Activated CD4-positive, alpha-beta T cell treated with anti-CD3 and anti-CD28 coated beads, Interleukin-2, amount 10 ng/mL, durations not matched to agents 7 days and 5 days (primary cell): ENCODE results near the gene VEGFA. TPM values are rescaled to one million over a fixed set of nuclear protein-coding genes. Genes with fewer than 3 reads are reported as not detected.

Experiments
- CTCF ChIA-PET: fragments of 350-600 bp; sonication (Branson Sonifier 250); formaldehyde crosslinking; loops from one replicate; lab custom pipeline; 2021; ENCODE audit warnings: antibody characterized with exemption; lab: Charles Lee
- POLR2A ChIA-PET: fragments of 350-600 bp; sonication (Branson Sonifier 250); formaldehyde crosslinking; loops from one replicate; lab custom pipeline; 2021; ENCODE audit warnings: antibody characterized with exemption; lab: Charles Lee
- DNase-seq: peaks from one replicate; pipeline ENCODE4 v3.0.0-alpha.2; 2020
- H3K27ac Mint-ChIP-seq: one replicate; pipeline ENCODE4 v1.8.0; 2021; ENCODE audit warnings: mild to moderate bottlenecking, moderate library complexity, mixed read lengths
- H3K27me3 Mint-ChIP-seq: one replicate; pipeline ENCODE4 v1.8.0; 2021; ENCODE audit warnings: mixed read lengths
- H3K36me3 Mint-ChIP-seq: one replicate; pipeline ENCODE4 v1.8.0; 2021; ENCODE audit warnings: low read depth, mixed read lengths
- H3K4me1 Mint-ChIP-seq: one replicate; pipeline ENCODE4 v1.8.0; 2021; ENCODE audit warnings: mixed read lengths
- H3K4me3 Mint-ChIP-seq: one replicate; pipeline ENCODE4 v1.8.0; 2021; ENCODE audit warnings: mild to moderate bottlenecking, moderate library complexity, mixed read lengths
- H3K9me3 Mint-ChIP-seq: one replicate; pipeline ENCODE4 v1.8.0; 2021; ENCODE audit warnings: mixed read lengths
- total RNA-seq, 2 experiments: library from RNA; stranded (reverse); gene quantifications; one replicate each; pipeline ENCODE4 v1.2.3, GENCODE V29; 2021

VEGFA gene
- total RNA-seq, 2 experiments from 2014 or later: 23.7 to 25.8 TPM

GRCh38 chr6:43771858-43772680 is 2.1 kb downstream of the VEGFA start:
- POLR2A ChIA-PET: no interaction called here
- H3K27ac Mint-ChIP-seq: peak overlapping the region; percentile 85
- CTCF ChIA-PET: interaction anchor here (0.9 to 3.2 kb wide), 7 partner anchors 10 to 303 kb away, joined by 3 to 15 read pairs (median 5); no protein-coding TSS in a partner anchor
- H3K36me3 Mint-ChIP-seq: peaks cover 3% of the 10 kb centered on the region
- H3K4me3 Mint-ChIP-seq: peak overlapping the region; percentile 88
- no peaks in the 10 kb centered on the region for H3K9me3 Mint-ChIP-seq
- no peaks in the 10 kb centered on the region for H3K27me3 Mint-ChIP-seq
- peak; percentile 57 for DNase-seq
- H3K4me1 Mint-ChIP-seq: peaks cover 48% of the 10 kb centered on the region

GRCh38 chr6:43772681-43773049 is 2.7 kb downstream of the VEGFA start:
- H3K36me3 Mint-ChIP-seq: peaks cover 3% of the 10 kb centered on the region
- peaks cover 48% of the 10 kb centered on the region for H3K4me1 Mint-ChIP-seq
- H3K27me3 Mint-ChIP-seq: no peaks in the 10 kb centered on the region
- no peak for DNase-seq
- POLR2A ChIA-PET: no interaction called here
- H3K27ac Mint-ChIP-seq: peak overlapping the region; percentile 85
- CTCF ChIA-PET: interaction anchor here (0.9 to 3.5 kb wide), 10 partner anchors 8 to 302 kb away, joined by 3 to 15 read pairs (median 6); no protein-coding TSS in a partner anchor
- peak overlapping the region; percentile 83 for H3K4me3 Mint-ChIP-seq
- H3K9me3 Mint-ChIP-seq: no peaks in the 10 kb centered on the region

- Mint-ChIP-seq H3K27ac (peak overlapping the region; percentile 7), H3K36me3 (peaks cover 3% of the 10 kb centered on the region), H3K9me3 (no peaks in the 10 kb centered on the region), H3K4me1 (peaks cover 48% of the 10 kb centered on the region), H3K27me3 (no peaks in the 10 kb centered on the region), H3K4me3 (peak overlapping the region; percentile 83)
- POLR2A ChIA-PET: no interaction called here
- DNase-seq: peak; percentile 55
- CTCF ChIA-PET: interaction anchor here (0.7 to 3.5 kb wide), 17 partner anchors 9 to 306 kb away, joined by 3 to 15 read pairs (median 5); no protein-coding TSS in a partner anchor
These were observed 3.3 kb downstream of the VEGFA start for GRCh38 chr6:43773050-43773979.

DNA sequence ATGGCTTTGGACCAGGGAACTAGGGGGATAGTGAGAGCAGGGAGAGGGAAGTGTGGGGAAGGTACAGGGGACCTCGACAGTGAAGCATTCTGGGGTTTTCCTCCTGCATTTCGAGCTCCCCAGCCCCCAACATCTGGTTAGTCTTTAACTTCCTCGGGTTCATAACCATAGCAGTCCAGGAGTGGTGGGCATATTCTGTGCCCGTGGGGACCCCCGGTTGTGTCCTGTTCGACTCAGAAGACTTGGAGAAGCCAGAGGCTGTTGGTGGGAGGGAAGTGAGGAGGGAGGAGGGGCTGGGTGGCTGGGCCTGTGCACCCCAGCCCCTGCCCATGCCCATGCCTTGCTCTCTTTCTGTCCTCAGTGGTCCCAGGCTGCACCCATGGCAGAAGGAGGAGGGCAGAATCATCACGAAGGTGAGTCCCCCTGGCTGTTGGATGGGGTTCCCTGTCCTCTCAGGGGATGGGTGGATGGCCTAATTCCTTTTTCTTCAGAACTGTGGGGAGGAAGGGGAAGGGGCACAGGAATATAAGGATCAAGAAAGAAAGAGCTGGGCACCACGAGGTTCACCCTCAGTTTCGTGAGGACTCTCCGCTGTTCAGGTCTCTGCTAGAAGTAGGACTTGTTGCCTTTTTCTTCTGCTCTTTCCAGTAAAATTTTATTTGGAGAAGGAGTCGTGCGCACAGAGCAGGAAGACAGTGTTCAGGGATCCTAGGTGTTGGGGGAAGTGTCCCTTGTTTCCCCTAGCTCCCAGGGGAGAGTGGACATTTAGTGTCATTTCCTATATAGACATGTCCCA is 4.2 kb downstream of the VEGFA start:
- Mint-ChIP-seq H3K36me3 (peaks cover 3% of the 10 kb centered on the region), H3K27me3 (no peaks in the 10 kb centered on the region), H3K4me3 (no peak overlapping the region), H3K27ac (no peak overlapping the region), H3K4me1 (peaks cover 48% of the 10 kb centered on the region), H3K9me3 (no peaks in the 10 kb centered on the region)
- no peak for DNase-seq
- ChIA-PET CTCF (interaction anchor here (0.6 to 3.5 kb wide), 30 partner anchors 9 to 1214 kb away, joined by 3 to 15 read pairs (median 4); no protein-coding TSS in a partner anchor), POLR2A (interaction anchor here (1.0 kb wide), 1 partner anchor 106 kb away, joined by 3 read pairs; no protein-coding TSS in a partner anchor)

GRCh38 chr6:43774776-43775534 is 4.9 kb downstream of the VEGFA start:
- H3K4me3 Mint-ChIP-seq: no peak overlapping the region
- ChIA-PET CTCF (interaction anchor here (0.6 to 3.5 kb wide), 29 partner anchors 9 to 1215 kb away, joined by 3 to 15 read pairs (median 4); no protein-coding TSS in a partner anchor), POLR2A (interaction anchor here (1.0 kb wide), 1 partner anchor 107 kb away, joined by 3 read pairs; no protein-coding TSS in a partner anchor)
- no peaks in the 10 kb centered on the region for H3K9me3 Mint-ChIP-seq
- H3K27ac Mint-ChIP-seq: peak overlapping the region; percentile 60
- H3K36me3 Mint-ChIP-seq: peaks cover 3% of the 10 kb centered on the region
- no peaks in the 10 kb centered on the region for H3K27me3 Mint-ChIP-seq
- DNase-seq: peak; percentile 72
- peaks cover 45% of the 10 kb centered on the region for H3K4me1 Mint-ChIP-seq

DNA sequence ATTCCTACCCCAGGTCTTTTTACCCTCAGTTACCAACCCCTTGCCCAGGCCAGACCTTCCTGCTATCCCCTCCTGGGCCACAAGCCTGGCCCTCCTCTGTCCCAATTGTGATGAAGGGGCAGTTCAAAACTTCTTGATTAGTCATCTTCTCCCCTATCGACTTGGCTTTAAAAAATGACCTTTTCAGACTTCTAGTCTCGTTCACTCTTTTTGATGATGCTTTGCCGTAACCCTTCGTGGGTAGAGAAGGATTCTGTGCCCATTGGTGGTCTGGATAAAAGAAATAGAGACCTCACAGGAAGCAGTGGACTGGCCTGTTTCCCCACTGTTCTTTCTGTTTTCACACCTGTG is 5.5 kb downstream of the VEGFA start:
- Mint-ChIP-seq H3K36me3 (peaks cover 3% of the 10 kb centered on the region), H3K4me3 (no peak overlapping the region), H3K27ac (peak overlapping the region; percentile 57), H3K4me1 (peaks cover 42% of the 10 kb centered on the region), H3K9me3 (no peaks in the 10 kb centered on the region), H3K27me3 (no peaks in the 10 kb centered on the region)
- no peak for DNase-seq
- POLR2A ChIA-PET: no interaction called here
- CTCF ChIA-PET: interaction anchor here (0.9 to 3.5 kb wide), 10 partner anchors 11 to 347 kb away, joined by 3 to 15 read pairs (median 8); no protein-coding TSS in a partner anchor

DNA sequence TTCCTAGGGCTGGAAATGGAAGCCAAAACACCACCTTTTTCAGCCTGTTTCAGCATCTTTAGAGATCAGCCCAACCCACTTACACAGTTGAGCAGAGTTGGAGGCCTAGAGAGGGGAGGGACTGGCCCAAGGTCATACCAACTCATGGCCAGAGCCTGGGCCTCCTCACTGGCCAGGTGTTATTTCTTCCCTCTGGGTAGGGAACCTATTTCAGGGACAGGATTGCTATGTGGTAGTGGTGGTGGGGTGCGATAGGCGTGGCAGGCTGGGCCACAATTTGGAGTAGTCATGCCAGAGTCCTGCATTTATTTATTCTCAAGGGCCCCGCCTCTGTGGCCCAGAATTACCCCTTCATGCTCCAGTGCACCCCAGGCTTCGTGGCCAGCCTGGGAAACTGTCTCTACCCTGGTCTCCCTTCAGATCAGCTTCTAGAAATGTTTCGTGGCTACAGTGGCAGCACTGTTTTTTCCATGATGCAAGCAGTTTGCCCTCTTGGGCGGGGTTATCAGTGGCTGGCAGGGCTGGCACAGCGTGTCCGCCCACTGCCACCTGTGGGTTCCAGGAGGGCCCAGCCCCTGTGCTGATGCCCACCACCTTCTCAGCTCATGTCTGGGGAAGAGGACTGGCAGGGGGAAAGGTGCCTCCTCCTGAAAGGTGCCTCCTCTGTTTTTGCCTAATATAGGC is 6.2 kb downstream of the VEGFA start:
- Mint-ChIP-seq H3K9me3 (no peaks in the 10 kb centered on the region), H3K27ac (no peak overlapping the region), H3K4me3 (no peak overlapping the region), H3K4me1 (peaks cover 42% of the 10 kb centered on the region), H3K27me3 (no peaks in the 10 kb centered on the region), H3K36me3 (peaks cover 3% of the 10 kb centered on the region)
- ChIA-PET CTCF (interaction anchor here (0.8 to 3.5 kb wide), 4 partner anchors 18 to 303 kb away, joined by 3 to 12 read pairs (median 6); no protein-coding TSS in a partner anchor), POLR2A (no interaction called here)
- no peak for DNase-seq

- ChIA-PET POLR2A (no interaction called here), CTCF (interaction anchor here (0.8 to 2.4 kb wide), 6 partner anchors 8 to 302 kb away, joined by 3 to 8 read pairs (median 4); no protein-coding TSS in a partner anchor)
- H3K9me3 Mint-ChIP-seq: no peaks in the 10 kb centered on the region
- DNase-seq: no peak
- H3K4me3 Mint-ChIP-seq: no peak overlapping the region
- peaks cover 41% of the 10 kb centered on the region for H3K4me1 Mint-ChIP-seq
- no peaks in the 10 kb centered on the region for H3K27me3 Mint-ChIP-seq
- peaks cover 2% of the 10 kb centered on the region for H3K36me3 Mint-ChIP-seq
- H3K27ac Mint-ChIP-seq: no peak overlapping the region
These were observed 7.1 kb downstream of the VEGFA start for GRCh38 chr6:43776799-43777776.

- H3K4me1 Mint-ChIP-seq: peaks cover 30% of the 10 kb centered on the region
- ChIA-PET CTCF (interaction anchor here (1.1 to 1.6 kb wide), 3 partner anchors 8 to 9 kb away, joined by 3 to 6 read pairs (median 5); partner anchors contain the start of gene VEGFA), POLR2A (no interaction called here)
- DNase-seq: no peak
- no peak overlapping the region for H3K4me3 Mint-ChIP-seq
- H3K9me3 Mint-ChIP-seq: no peaks in the 10 kb centered on the region
- no peaks in the 10 kb centered on the region for H3K36me3 Mint-ChIP-seq
- H3K27me3 Mint-ChIP-seq: no peaks in the 10 kb centered on the region
- H3K27ac Mint-ChIP-seq: no peak overlapping the region
These were observed 8.3 kb downstream of the VEGFA start for GRCh38 chr6:43778131-43778855.
